ENCODE results near the gene ATP8B4. TPM values are rescaled to one million over a fixed set of nuclear protein-coding genes. Genes with fewer than 3 reads are reported as not detected.

ATP8B4 gene
- total and polyA plus RNA-seq, 4 donors, result 3.6 to 37.1 (median 6.3) TPM

- no peak overlapping the region for H3K4me3 ChIP-seq (ENCODE audit: low read depth, low read length)
- no peak for DNase-seq (ENCODE audit: low read depth in 4 of 6, low spot score in 6 of 6)
- H3K27me3 ChIP-seq (ENCODE audit: control insufficient read depth, insufficient read depth, low read length), result no peaks in the 10 kb centered on the region
- H3K9me3 ChIP-seq (ENCODE audit: control insufficient read depth, insufficient read depth, low read length), result no peaks in the 10 kb centered on the region
- no peaks in the 10 kb centered on the region for H3K4me1 ChIP-seq (ENCODE audit: control insufficient read depth, insufficient read depth, low read length)
- WGBS (ENCODE audit: insufficient coverage), result 93% methylated on average over 5 of the region's 8 CpGs
- no peaks in the 10 kb centered on the region for H3K36me3 ChIP-seq (ENCODE audit: control insufficient read depth, insufficient read depth, low read length)
- no peak overlapping the region for H3K27ac ChIP-seq (ENCODE audit: low read depth, low read length)
Observed at GRCh38 chr15:49860101-49860500, 258.9 kb downstream of the ATP8B4 start.

GRCh38 chr15:49857496-49858475, 261.2 kb downstream of the ATP8B4 start:
- H3K27ac ChIP-seq (ENCODE audit: low read depth, low read length), result no peak overlapping the region
- no peaks in the 10 kb centered on the region for H3K36me3 ChIP-seq (ENCODE audit: control insufficient read depth, insufficient read depth, low read length)
- H3K4me3 ChIP-seq (ENCODE audit: low read depth, low read length), result no peak overlapping the region
- H3K27me3 ChIP-seq (ENCODE audit: control insufficient read depth, insufficient read depth, low read length), result no peaks in the 10 kb centered on the region
- no peaks in the 10 kb centered on the region for H3K9me3 ChIP-seq (ENCODE audit: control insufficient read depth, insufficient read depth, low read length)
- H3K4me1 ChIP-seq (ENCODE audit: control insufficient read depth, insufficient read depth, low read length), result no peaks in the 10 kb centered on the region
- WGBS (ENCODE audit: insufficient coverage), result no CpG with 5 or more reads among the region's 4 CpGs
- DNase-seq (ENCODE audit: low read depth in 4 of 6, low spot score in 6 of 6), result no peak

GRCh38 chr15:49855917-49856637, 263.0 kb downstream of the ATP8B4 start:
- no CpG with 5 or more reads among the region's 4 CpGs for WGBS (ENCODE audit: insufficient coverage)
- Histone ChIP-seq H3K4me3 (ENCODE audit: low read depth, low read length) (no peak overlapping the region), H3K27me3 (ENCODE audit: control insufficient read depth, insufficient read depth, low read length) (no peaks in the 10 kb centered on the region), H3K9me3 (ENCODE audit: control insufficient read depth, insufficient read depth, low read length) (no peaks in the 10 kb centered on the region), H3K36me3 (ENCODE audit: control insufficient read depth, insufficient read depth, low read length) (no peaks in the 10 kb centered on the region), H3K4me1 (ENCODE audit: control insufficient read depth, insufficient read depth, low read length) (no peaks in the 10 kb centered on the region), H3K27ac (ENCODE audit: low read depth, low read length) (no peak overlapping the region)
- no peak for DNase-seq (ENCODE audit: low read depth in 4 of 6, low spot score in 6 of 6)

DNA sequence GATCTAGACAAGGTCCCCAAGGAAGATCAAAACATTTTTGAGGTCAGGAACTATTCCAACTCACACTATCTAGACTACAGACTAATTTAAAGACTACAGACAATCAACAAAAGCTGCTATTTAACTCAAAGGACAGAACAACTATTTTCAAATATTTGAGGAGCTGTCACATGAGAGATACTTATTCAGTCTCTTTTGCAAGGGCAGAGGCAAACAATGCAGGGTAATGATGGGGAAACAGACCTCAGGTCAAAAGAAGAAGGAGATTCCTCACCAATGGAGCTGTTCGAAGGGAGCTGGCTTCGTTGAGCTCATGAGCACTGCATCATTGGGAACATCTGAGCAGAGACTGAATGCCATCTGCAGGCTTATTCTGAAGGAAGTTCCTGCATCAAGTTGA, 266.3 kb downstream of the ATP8B4 start:
- Histone ChIP-seq H3K4me3 (ENCODE audit: low read depth, low read length) (no peak overlapping the region), H3K36me3 (ENCODE audit: control insufficient read depth, insufficient read depth, low read length) (no peaks in the 10 kb centered on the region), H3K27ac (ENCODE audit: low read depth, low read length) (no peak overlapping the region), H3K27me3 (ENCODE audit: control insufficient read depth, insufficient read depth, low read length) (no peaks in the 10 kb centered on the region), H3K9me3 (ENCODE audit: control insufficient read depth, insufficient read depth, low read length) (no peaks in the 10 kb centered on the region), H3K4me1 (ENCODE audit: control insufficient read depth, insufficient read depth, low read length) (no peaks in the 10 kb centered on the region)
- WGBS (ENCODE audit: insufficient coverage), result 94% methylated on average over 2 of the region's 2 CpGs
- no peak for DNase-seq (ENCODE audit: low read depth in 4 of 6, low spot score in 6 of 6)

- no peak overlapping the region for H3K27ac ChIP-seq (ENCODE audit: low read depth, low read length)
- H3K36me3 ChIP-seq (ENCODE audit: control insufficient read depth, insufficient read depth, low read length), result no peaks in the 10 kb centered on the region
- H3K4me3 ChIP-seq (ENCODE audit: low read depth, low read length), result no peak overlapping the region
- no peaks in the 10 kb centered on the region for H3K27me3 ChIP-seq (ENCODE audit: control insufficient read depth, insufficient read depth, low read length)
- no peaks in the 10 kb centered on the region for H3K4me1 ChIP-seq (ENCODE audit: control insufficient read depth, insufficient read depth, low read length)
- 82% methylated on average over 1 of the region's 2 CpGs for WGBS (ENCODE audit: insufficient coverage)
- DNase-seq (ENCODE audit: low read depth in 4 of 6, low spot score in 6 of 6), result no peak
- H3K9me3 ChIP-seq (ENCODE audit: control insufficient read depth, insufficient read depth, low read length), result no peaks in the 10 kb centered on the region
Observed at GRCh38 chr15:49848807-49849206, 270.2 kb downstream of the ATP8B4 start.

GRCh38 chr15:49848282-49848724, 270.7 kb downstream of the ATP8B4 start:
- WGBS (ENCODE audit: insufficient coverage), result no CpG with 5 or more reads among the region's 2 CpGs
- H3K4me3 ChIP-seq (ENCODE audit: low read depth, low read length), result no peak overlapping the region
- no peaks in the 10 kb centered on the region for H3K36me3 ChIP-seq (ENCODE audit: control insufficient read depth, insufficient read depth, low read length)
- H3K9me3 ChIP-seq (ENCODE audit: control insufficient read depth, insufficient read depth, low read length), result no peaks in the 10 kb centered on the region
- H3K27me3 ChIP-seq (ENCODE audit: control insufficient read depth, insufficient read depth, low read length), result no peaks in the 10 kb centered on the region
- DNase-seq (ENCODE audit: low read depth in 4 of 6, low spot score in 6 of 6), result no peak
- no peak overlapping the region for H3K27ac ChIP-seq (ENCODE audit: low read depth, low read length)
- no peaks in the 10 kb centered on the region for H3K4me1 ChIP-seq (ENCODE audit: control insufficient read depth, insufficient read depth, low read length)

DNA sequence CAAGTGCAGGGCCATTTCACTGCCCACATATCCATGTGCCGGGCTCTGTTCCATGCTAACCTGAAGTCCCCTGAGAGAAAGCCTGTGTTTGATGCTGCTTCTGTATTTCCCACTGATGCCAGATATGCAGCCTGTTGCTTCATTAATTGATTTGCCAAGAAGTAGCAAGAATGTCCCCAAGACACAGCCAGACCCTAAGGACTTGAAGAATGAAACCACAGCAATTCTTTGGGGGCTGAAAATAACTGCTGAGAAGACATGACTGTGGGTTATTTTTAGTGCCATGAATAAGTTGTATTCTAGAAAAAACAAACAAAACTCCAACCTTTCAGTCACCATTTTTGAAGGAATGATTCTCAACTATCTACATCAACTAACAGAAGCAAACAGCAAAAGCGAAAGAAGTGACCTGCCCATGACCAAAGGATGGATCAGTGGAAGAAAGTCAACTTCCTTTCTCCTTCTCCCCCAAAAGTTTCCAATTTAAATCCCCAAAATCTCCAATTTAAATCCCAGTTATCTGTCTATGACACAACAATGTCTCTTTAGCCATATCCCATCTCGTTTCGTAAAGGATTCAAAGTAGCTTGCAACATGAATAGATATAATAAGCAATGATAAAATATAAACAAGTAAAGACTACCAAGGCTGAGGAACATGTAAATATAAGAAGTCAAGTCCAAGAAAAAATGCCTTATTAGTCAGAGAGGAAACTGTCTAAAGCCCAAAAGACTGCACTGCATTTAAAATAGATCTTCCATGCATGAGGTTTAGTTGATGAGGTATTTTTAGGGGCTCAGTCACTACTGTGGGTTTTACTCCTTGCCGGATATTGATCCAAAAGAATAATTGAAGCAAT, 271.4 kb downstream of the ATP8B4 start:
- Histone ChIP-seq H3K36me3 (ENCODE audit: control insufficient read depth, insufficient read depth, low read length) (no peaks in the 10 kb centered on the region), H3K9me3 (ENCODE audit: control insufficient read depth, insufficient read depth, low read length) (no peaks in the 10 kb centered on the region), H3K4me3 (ENCODE audit: low read depth, low read length) (no peak overlapping the region), H3K27ac (ENCODE audit: low read depth, low read length) (no peak overlapping the region), H3K27me3 (ENCODE audit: control insufficient read depth, insufficient read depth, low read length) (no peaks in the 10 kb centered on the region), H3K4me1 (ENCODE audit: control insufficient read depth, insufficient read depth, low read length) (no peaks in the 10 kb centered on the region)
- DNase-seq (ENCODE audit: low read depth in 4 of 6, low spot score in 6 of 6), result no peak
- WGBS (ENCODE audit: insufficient coverage), result 89% methylated on average over 2 of the region's 5 CpGs

DNA sequence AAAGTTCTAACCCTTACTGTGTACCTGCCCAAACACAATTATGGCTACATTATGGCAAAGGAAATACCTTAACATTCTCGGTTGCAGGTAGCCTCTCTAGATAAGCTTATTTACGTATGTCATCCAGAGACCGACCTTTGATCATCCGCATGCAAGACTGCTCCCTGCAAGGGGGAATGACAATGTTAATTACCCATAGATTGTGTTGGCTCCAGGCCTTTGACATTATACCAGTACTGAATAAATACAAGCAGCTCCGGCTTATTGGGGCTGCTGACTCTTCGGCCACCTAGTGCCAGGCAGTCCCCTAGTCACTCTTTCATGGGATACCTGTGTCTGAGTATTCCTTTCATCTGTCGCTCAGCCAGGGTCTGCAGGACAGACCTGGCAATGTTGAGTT, 274.6 kb downstream of the ATP8B4 start:
- no peaks in the 10 kb centered on the region for H3K27me3 ChIP-seq (ENCODE audit: control insufficient read depth, insufficient read depth, low read length)
- no peak overlapping the region for H3K27ac ChIP-seq (ENCODE audit: low read depth, low read length)
- H3K36me3 ChIP-seq (ENCODE audit: control insufficient read depth, insufficient read depth, low read length), result no peaks in the 10 kb centered on the region
- H3K4me1 ChIP-seq (ENCODE audit: control insufficient read depth, insufficient read depth, low read length), result no peaks in the 10 kb centered on the region
- 93% methylated on average over 4 of the region's 7 CpGs for WGBS (ENCODE audit: insufficient coverage)
- DNase-seq (ENCODE audit: low read depth in 4 of 6, low spot score in 6 of 6), result no peak
- H3K4me3 ChIP-seq (ENCODE audit: low read depth, low read length), result no peak overlapping the region
- no peaks in the 10 kb centered on the region for H3K9me3 ChIP-seq (ENCODE audit: control insufficient read depth, insufficient read depth, low read length)

DNA sequence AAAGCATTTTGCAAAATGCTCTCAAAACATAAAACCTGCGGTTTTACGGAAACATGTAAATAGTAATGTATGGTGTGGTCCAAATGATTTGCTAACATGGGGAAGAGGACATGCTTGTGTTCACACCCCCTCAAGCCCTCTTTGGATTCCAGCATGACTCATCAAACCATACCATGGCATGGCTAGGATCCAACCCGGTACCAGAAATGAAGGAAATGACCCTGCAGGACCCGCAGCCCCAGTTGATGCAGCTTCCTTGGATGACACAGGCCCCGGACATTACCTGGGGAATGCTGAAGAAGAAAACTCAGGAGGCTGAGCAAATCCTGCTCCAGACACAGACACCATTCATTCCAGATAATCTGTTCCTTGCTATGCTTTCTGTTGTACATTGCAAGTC, 275.3 kb downstream of the ATP8B4 start:
- 91% methylated on average over 3 of the region's 5 CpGs for WGBS (ENCODE audit: insufficient coverage)
- H3K36me3 ChIP-seq (ENCODE audit: control insufficient read depth, insufficient read depth, low read length), result no peaks in the 10 kb centered on the region
- H3K9me3 ChIP-seq (ENCODE audit: control insufficient read depth, insufficient read depth, low read length), result no peaks in the 10 kb centered on the region
- H3K27ac ChIP-seq (ENCODE audit: low read depth, low read length), result no peak overlapping the region
- DNase-seq (ENCODE audit: low read depth in 4 of 6, low spot score in 6 of 6), result no peak
- H3K4me3 ChIP-seq (ENCODE audit: low read depth, low read length), result no peak overlapping the region
- H3K4me1 ChIP-seq (ENCODE audit: control insufficient read depth, insufficient read depth, low read length), result no peaks in the 10 kb centered on the region
- no peaks in the 10 kb centered on the region for H3K27me3 ChIP-seq (ENCODE audit: control insufficient read depth, insufficient read depth, low read length)

Data from spinal cord (tissue), 10 donors.